WTC11 (cell line): ENCODE results near the gene CFAP161.

Experiments
- GABPB1 ChIP-seq: sonication (generic); formaldehyde crosslinking; IDR thresholded peaks from 2 replicates; pipeline ENCODE4 v1.8.1; 2023; ENCODE audit warnings: mild to moderate bottlenecking, missing genetic modification reagents
- JAZF1 ChIP-seq: fragments of 250-450 bp; sonication (Bioruptor Pico); IDR thresholded peaks from 2 replicates; pipeline ENCODE4 v1.9.0; 2021; ENCODE audit warnings: moderate library complexity, mild to moderate bottlenecking, inconsistent platforms
- JUN ChIP-seq: sonication (generic); formaldehyde crosslinking; IDR thresholded peaks from 2 replicates; pipeline ENCODE4 v1.8.0; 2023; ENCODE audit warnings: mild to moderate bottlenecking, missing genetic modification reagents
- ZNF138 ChIP-seq: sonication (generic); formaldehyde crosslinking; conservative IDR thresholded peaks from 2 replicates; pipeline ENCODE4 v1.8.1; 2022; ENCODE audit warnings: mild to moderate bottlenecking, moderate library complexity, missing genetic modification reagents
- ZNF263 ChIP-seq: sonication (generic); formaldehyde crosslinking; IDR thresholded peaks from 2 replicates; pipeline ENCODE4 v1.8.1; 2022; ENCODE audit warnings: low read depth, mild to moderate bottlenecking, moderate library complexity, missing genetic modification reagents
- TF ChIP-seq, protein P1 (sequence below): fragments of 200-600 bp; IDR thresholded peaks from 2 replicates; pipeline ENCODE4 v1.8.0; 2022; ENCODE audit warnings: antibody characterized with exemption
- TF ChIP-seq, protein P2 (sequence below): sonication (generic); formaldehyde crosslinking; IDR thresholded peaks from 2 replicates; pipeline ENCODE4 v1.8.0; 2022; ENCODE audit warnings: mild to moderate bottlenecking, missing genetic modification reagents

DNA sequence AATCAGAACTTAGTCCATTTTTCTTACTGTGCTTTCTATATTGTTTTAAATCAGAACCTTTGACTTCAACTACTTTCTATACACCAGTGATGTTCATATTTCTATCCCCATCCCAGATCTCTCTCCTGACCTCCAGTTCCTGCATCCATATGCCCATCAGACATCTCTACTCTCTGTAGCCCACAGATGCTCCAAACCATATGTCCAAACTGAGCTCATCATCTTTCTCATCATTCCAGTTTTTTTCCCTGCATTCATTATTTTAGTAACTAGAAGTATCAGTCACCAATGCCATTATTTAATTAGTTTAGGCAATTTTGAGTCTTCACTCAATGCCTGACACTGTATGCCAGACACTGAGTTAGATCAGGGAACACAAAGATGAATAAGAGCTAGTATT is 37.2 kb downstream of the CFAP161 start:
- no peak for TF ChIP-seq JAZF1 (CRISPR knock-in tag)
- TF ChIP-seq, protein P1, sequence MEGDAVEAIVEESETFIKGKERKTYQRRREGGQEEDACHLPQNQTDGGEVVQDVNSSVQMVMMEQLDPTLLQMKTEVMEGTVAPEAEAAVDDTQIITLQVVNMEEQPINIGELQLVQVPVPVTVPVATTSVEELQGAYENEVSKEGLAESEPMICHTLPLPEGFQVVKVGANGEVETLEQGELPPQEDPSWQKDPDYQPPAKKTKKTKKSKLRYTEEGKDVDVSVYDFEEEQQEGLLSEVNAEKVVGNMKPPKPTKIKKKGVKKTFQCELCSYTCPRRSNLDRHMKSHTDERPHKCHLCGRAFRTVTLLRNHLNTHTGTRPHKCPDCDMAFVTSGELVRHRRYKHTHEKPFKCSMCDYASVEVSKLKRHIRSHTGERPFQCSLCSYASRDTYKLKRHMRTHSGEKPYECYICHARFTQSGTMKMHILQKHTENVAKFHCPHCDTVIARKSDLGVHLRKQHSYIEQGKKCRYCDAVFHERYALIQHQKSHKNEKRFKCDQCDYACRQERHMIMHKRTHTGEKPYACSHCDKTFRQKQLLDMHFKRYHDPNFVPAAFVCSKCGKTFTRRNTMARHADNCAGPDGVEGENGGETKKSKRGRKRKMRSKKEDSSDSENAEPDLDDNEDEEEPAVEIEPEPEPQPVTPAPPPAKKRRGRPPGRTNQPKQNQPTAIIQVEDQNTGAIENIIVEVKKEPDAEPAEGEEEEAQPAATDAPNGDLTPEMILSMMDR, result no peak
- TF ChIP-seq GABPB1 (CRISPR knock-in tag), result no peak
- TF ChIP-seq, protein P2, sequence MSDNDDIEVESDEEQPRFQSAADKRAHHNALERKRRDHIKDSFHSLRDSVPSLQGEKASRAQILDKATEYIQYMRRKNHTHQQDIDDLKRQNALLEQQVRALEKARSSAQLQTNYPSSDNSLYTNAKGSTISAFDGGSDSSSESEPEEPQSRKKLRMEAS (CRISPR knock-in tag), result no peak
- TF ChIP-seq JUN, result no peak
- TF ChIP-seq ZNF138 (CRISPR knock-in tag), result no peak
- no peak for TF ChIP-seq ZNF263 (CRISPR knock-in tag)
